Central memory CD8-positive, alpha-beta T cell (primary cell): ENCODE data around the gene TDRD12.
A peak's percentile ranks its signal among the peaks of the same experiment; 100 is the strongest.
"Not testable (repeated sequence)": the region's sequence is repeated elsewhere in the genome, so short reads cannot be mapped to it uniquely, and the experiment has no call there.

Source experiments
- ATAC-seq: fragments of 150-1000 bp; cut with Tn5 transposase; replicated peaks from 2 replicates; pipeline ENCODE4 v1.10.0; 2022; ENCODE audit warnings: mild to moderate bottlenecking, moderate FRiP score, moderate number of reproducible peaks; ENCODE audit not compliant: poor library complexity, severe bottlenecking; ENCODE audit errors: extremely low read depth
- DNase-seq, 2 donors: peaks; one replicate each; pipeline ENCODE4 v3.0.0; 2021; ENCODE audit warnings: low spot score in 2 of 2
- H3K27ac Mint-ChIP-seq: one replicate; pipeline ENCODE4 v1.8.0; 2022; ENCODE audit warnings: low read depth, mild to moderate bottlenecking, moderate library complexity, mixed read lengths
- H3K27me3 Mint-ChIP-seq: one replicate; pipeline ENCODE4 v1.8.0; 2022; ENCODE audit warnings: mixed read lengths
- H3K36me3 Mint-ChIP-seq: one replicate; pipeline ENCODE4 v1.8.0; 2022; ENCODE audit warnings: mild to moderate bottlenecking, moderate library complexity, mixed read lengths; ENCODE audit not compliant: insufficient read depth
- H3K4me1 Mint-ChIP-seq: one replicate; pipeline ENCODE4 v1.8.0; 2022; ENCODE audit warnings: mixed read lengths
- H3K4me3 Mint-ChIP-seq: one replicate; pipeline ENCODE4 v1.8.0; 2022; ENCODE audit warnings: mild to moderate bottlenecking, moderate library complexity, mixed read lengths
- H3K9me3 Mint-ChIP-seq: one replicate; pipeline ENCODE4 v1.8.0; 2022; ENCODE audit warnings: mixed read lengths

TDRD12 gene

GRCh38 chr19:32680986-32681385, 38.6 kb upstream of the TDRD12 start:
- no peak for ATAC-seq
- Mint-ChIP-seq H3K4me1 (peaks cover 4% of the 10 kb centered on the region), H3K27me3 (peaks cover 9% of the 10 kb centered on the region), H3K36me3 (no peaks in the 10 kb centered on the region), H3K4me3 (no peak overlapping the region), H3K27ac (no peak overlapping the region), H3K9me3 (no peaks in the 10 kb centered on the region)
- DNase-seq: no peak

GRCh38 chr19:32682317-32682716, 37.2 kb upstream of the TDRD12 start:
- H3K4me3 Mint-ChIP-seq: no peak overlapping the region
- peaks cover 6% of the 10 kb centered on the region for H3K27me3 Mint-ChIP-seq
- no peaks in the 10 kb centered on the region for H3K36me3 Mint-ChIP-seq
- no peak overlapping the region for H3K27ac Mint-ChIP-seq
- no peaks in the 10 kb centered on the region for H3K9me3 Mint-ChIP-seq
- peaks cover 3% of the 10 kb centered on the region for H3K4me1 Mint-ChIP-seq
- ATAC-seq: no peak
- no peak for DNase-seq

- DNase-seq: no peak
- Mint-ChIP-seq H3K27me3 (no peaks in the 10 kb centered on the region), H3K27ac (no peak overlapping the region), H3K4me3 (no peak overlapping the region), H3K36me3 (peaks cover 4% of the 10 kb centered on the region), H3K4me1 (peaks cover 10% of the 10 kb centered on the region), H3K9me3 (no peaks in the 10 kb centered on the region)
- ATAC-seq: no peak
Measured at GRCh38 chr19:32686847-32687475, 32.6 kb upstream of the TDRD12 start.

- Mint-ChIP-seq H3K4me3 (no peak overlapping the region), H3K27ac (no peak overlapping the region), H3K36me3 (peaks cover 6% of the 10 kb centered on the region), H3K9me3 (no peaks in the 10 kb centered on the region), H3K27me3 (no peaks in the 10 kb centered on the region), H3K4me1 (peaks cover 12% of the 10 kb centered on the region)
- ATAC-seq: no peak
- no peak for DNase-seq
Measured at GRCh38 chr19:32687681-32688080, 31.9 kb upstream of the TDRD12 start.

- DNase-seq (no peak), ATAC-seq (no peak)
- no peaks in the 10 kb centered on the region for H3K9me3 Mint-ChIP-seq
- no peak overlapping the region for H3K27ac Mint-ChIP-seq
- H3K4me1 Mint-ChIP-seq: peaks cover 18% of the 10 kb centered on the region
- no peak overlapping the region for H3K4me3 Mint-ChIP-seq
- peaks cover 12% of the 10 kb centered on the region for H3K36me3 Mint-ChIP-seq
- H3K27me3 Mint-ChIP-seq: no peaks in the 10 kb centered on the region
Measured at GRCh38 chr19:32688311-32688710, 31.3 kb upstream of the TDRD12 start.

- Mint-ChIP-seq H3K4me1 (peaks cover 48% of the 10 kb centered on the region), H3K36me3 (peaks cover 20% of the 10 kb centered on the region), H3K9me3 (no peaks in the 10 kb centered on the region), H3K27me3 (no peaks in the 10 kb centered on the region), H3K4me3 (peak within 1 kb of the TSS; percentile 93), H3K27ac (peak within 1 kb of the TSS; percentile 95)
- ATAC-seq: peak; percentile 74
- peak; percentile 47 to 61 for DNase-seq
Measured at GRCh38 chr19:32691291-32691951, 28.1 kb upstream of the TDRD12 start, which contains the start of gene NUDT19. Gene NUDT19, plus strand, starts transcription at chr19:32691821. Its CDS starts 140 bp downstream, at chr19:32691961.

GRCh38 chr19:32691952-32692726, 27.4 kb upstream of the TDRD12 start:
- ATAC-seq (peak; percentile 66), DNase-seq (peak; percentile 31 to 40)
- Mint-ChIP-seq H3K4me1 (peaks cover 55% of the 10 kb centered on the region), H3K9me3 (no peaks in the 10 kb centered on the region), H3K4me3 (peak overlapping the region; percentile 93), H3K27me3 (no peaks in the 10 kb centered on the region), H3K36me3 (peaks cover 20% of the 10 kb centered on the region), H3K27ac (peak overlapping the region; percentile 95)

- DNase-seq: no peak
- Mint-ChIP-seq H3K4me3 (peak overlapping the region; percentile 93), H3K9me3 (no peaks in the 10 kb centered on the region), H3K27me3 (no peaks in the 10 kb centered on the region), H3K36me3 (peaks cover 23% of the 10 kb centered on the region), H3K27ac (peak overlapping the region; percentile 95), H3K4me1 (peaks cover 61% of the 10 kb centered on the region)
- peak; percentile 4 for ATAC-seq
Measured at GRCh38 chr19:32692727-32693061, 26.9 kb upstream of the TDRD12 start.

- peak overlapping the region; percentile 95 for H3K27ac Mint-ChIP-seq
- peak in 1 of 2 donors; percentile 32 for DNase-seq
- H3K4me3 Mint-ChIP-seq: peak overlapping the region; percentile 93
- peak; percentile 6 for ATAC-seq
- H3K36me3 Mint-ChIP-seq: peaks cover 26% of the 10 kb centered on the region
- H3K27me3 Mint-ChIP-seq, H3K9me3 Mint-ChIP-seq: not testable (repeated sequence)
- H3K4me1 Mint-ChIP-seq: peaks cover 68% of the 10 kb centered on the region
Measured at GRCh38 chr19:32693151-32694108, 26.1 kb upstream of the TDRD12 start.

- H3K27me3 Mint-ChIP-seq: not testable (repeated sequence)
Measured at GRCh38 chr19:32694316-32694715, 25.3 kb upstream of the TDRD12 start.

GRCh38 chr19:32694851-32695250, 24.7 kb upstream of the TDRD12 start:
- H3K9me3 Mint-ChIP-seq, H3K27ac Mint-ChIP-seq, DNase-seq, ATAC-seq, H3K27me3 Mint-ChIP-seq: not testable (repeated sequence)
- H3K4me1 Mint-ChIP-seq: peaks cover 78% of the 10 kb centered on the region
- peaks cover 29% of the 10 kb centered on the region for H3K36me3 Mint-ChIP-seq
- peak overlapping the region; percentile 93 for H3K4me3 Mint-ChIP-seq

More at GRCh38 chr19:32694316-32694715, 25.3 kb upstream of the TDRD12 start:
- H3K4me1 Mint-ChIP-seq: peaks cover 77% of the 10 kb centered on the region
- not testable (repeated sequence) for DNase-seq, H3K9me3 Mint-ChIP-seq, ATAC-seq
- peaks cover 29% of the 10 kb centered on the region for H3K36me3 Mint-ChIP-seq
- H3K27ac Mint-ChIP-seq: peak overlapping the region; percentile 95
- H3K4me3 Mint-ChIP-seq: peak overlapping the region; percentile 93

GRCh38 chr19:32695506-32695905, 24.1 kb upstream of the TDRD12 start:
- peak overlapping the region; percentile 0 for H3K27ac Mint-ChIP-seq
- H3K4me1 Mint-ChIP-seq: peaks cover 78% of the 10 kb centered on the region
- not testable (repeated sequence) for DNase-seq, H3K27me3 Mint-ChIP-seq, ATAC-seq, H3K9me3 Mint-ChIP-seq
- peak overlapping the region; percentile 63 for H3K4me3 Mint-ChIP-seq
- peaks cover 31% of the 10 kb centered on the region for H3K36me3 Mint-ChIP-seq
